ENCODE results near the gene TOMM34. TPM values are rescaled to one million over a fixed set of nuclear protein-coding genes. Genes with fewer than 3 reads are reported as not detected.

TOMM34 gene
- total and polyA plus RNA-seq, 2 of the 13 experiments (the other 11 are each of a cell fraction or from before 2014, with no cell fraction given): 36.2 to 52.0 TPM

- Histone ChIP-seq H4K20me1 (ENCODE audit: insufficient read depth, low read length) (no peaks in the 10 kb centered on the region), H3K4me3 (replicated peaks in 1 of 3; ENCODE audit: insufficient read depth in 1 of 3, low read depth in 2 of 3, low read length in 3 of 3) (no peak overlapping the region), H3K9me3 (ENCODE audit: low read length) (no peaks in the 10 kb centered on the region), H3K4me2 (ENCODE audit: low read depth, low read length) (no peak overlapping the region), H3K79me2 (ENCODE audit: insufficient read depth, low read length) (no peaks in the 10 kb centered on the region), H3K27me3 (ENCODE audit: control insufficient read depth in 1 of 2, insufficient read depth in 2 of 2, low read length in 2 of 2) (no peaks in the 10 kb centered on the region), H3K36me3 (replicated peaks in 1 of 2; ENCODE audit: control insufficient read depth in 1 of 2, insufficient read depth in 2 of 2, low read length in 2 of 2) (peaks cover 53 to 92% of the 10 kb centered on the region in 2 experiments), H2AFZ (ENCODE audit: low read length) (no peak overlapping the region), H3K9ac (ENCODE audit: insufficient read depth, low read depth, low read length) (no peak overlapping the region), H3K4me1 (ENCODE audit: insufficient read depth, low read length) (peaks cover 16% of the 10 kb centered on the region), H3K27ac (ENCODE audit: extremely low read length, insufficient read depth, low read length) (no peak overlapping the region)
- intact Hi-C loops (cut with micrococcal nuclease; ENCODE audit: unreplicated experiment): no loop called here
- ATAC-seq: peak; percentile 75
- POLR2A ChIA-PET: interaction anchor here (0.8 to 4.0 kb wide), 10 partner anchors 9 to 58 kb away, joined by 3 to 24 read pairs (median 5); partner anchors contain the start of genes PABPC1L and TOMM34
- DNase-seq (ENCODE audit: low spot score): peak; percentile 21
- CTCF ChIA-PET (ENCODE audit: low intra/inter-chr PET ratio, low total read pairs): interaction anchor here (1.2 kb wide), 1 partner anchor 24 kb away, joined by 3 read pairs; the partner anchor contains the start of gene STK4
- 89% methylated on average over 4 of the region's 4 CpGs for WGBS (ENCODE audit: low lambda C conversion rate)
- peak; percentile 55 for FAIRE-seq
- in situ Hi-C loops (cut with HindIII; ENCODE audit: extremely low pct_ligation_motif_present, low pct_unique_long_range_greater_than_20kb): no loop called here
- BruUV-seq (replicated peaks): no TSS peak
- TF ChIP-seq NFIC (IDR thresholded peaks at IDR 0.05; ENCODE audit: low read length): no peak
- TF ChIP-seq ATF1 (CRISPR knock-in tag; IDR thresholded peaks at IDR 0.05): no peak
- TF ChIP-seq ZNF562 (CRISPR knock-in tag; IDR thresholded peaks at IDR 0.05; ENCODE audit: borderline replicate concordance): no peak
- TF ChIP-seq ARID5B (CRISPR knock-in tag; IDR thresholded peaks at IDR 0.05): no peak
- 0 out of 2 replicates have a peak, but pooled peaks have one; percentile 29 for TF ChIP-seq ZNF619 (CRISPR knock-in tag; IDR thresholded peaks at IDR 0.05)
- no peak for TF ChIP-seq RFXANK (CRISPR knock-in tag; IDR thresholded peaks at IDR 0.05)
- TF ChIP-seq PBX2 (CRISPR knock-in tag; IDR thresholded peaks at IDR 0.05): no peak
- TF ChIP-seq SRY (CRISPR knock-in tag; IDR thresholded peaks at IDR 0.05): peak; percentile 64; the same call in 1 of the 2 replicates
- TF ChIP-seq ZNF687 (CRISPR knock-in tag; IDR thresholded peaks at IDR 0.05): peak; percentile 43
- TF ChIP-seq BCLAF1 (IDR thresholded peaks at IDR 0.05): no peak
These were observed 17.8 kb downstream of the TOMM34 start for GRCh38 chr20:44942264-44942973.
